ENCODE measurements around the gene KLK5.
"Not testable (repeated sequence)": the region's sequence is repeated elsewhere in the genome, so short reads cannot be mapped to it uniquely, and the experiment has no call there.

The KLK5 gene

DNA sequence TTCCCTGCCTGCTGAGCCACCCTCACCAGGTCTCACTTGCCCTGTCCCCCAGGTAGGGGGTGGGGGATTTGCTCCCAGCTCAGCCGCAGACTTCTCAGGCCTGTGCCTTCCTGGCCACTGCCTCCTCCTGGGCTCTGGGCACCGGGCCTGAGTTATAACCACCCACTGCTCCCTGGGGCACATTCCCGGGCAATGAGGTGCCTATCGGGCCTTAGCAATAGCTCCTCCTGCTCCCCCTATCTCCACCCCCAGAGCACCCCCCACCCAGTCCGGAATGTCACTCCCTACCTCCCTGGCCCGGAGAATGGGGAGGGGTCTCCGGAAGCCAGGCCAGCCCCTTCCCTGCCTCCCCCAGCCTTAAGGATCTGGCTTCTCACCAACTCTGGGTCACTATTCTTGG lies at the start of gene KLK5:
Gene KLK5, minus strand, starts transcription at position 129 of the 400 bp plus-strand sequence. CDS start 381 bp downstream, outside the sequence.
- no peak for DNase-seq

- no peak for DNase-seq
Measured at GRCh38 chr19:51002089-51002532, 49.3 kb upstream of the KLK5 start.

GRCh38 chr19:51001515-51001914 lies 48.7 kb upstream of the KLK5 start, which contains the start of gene KLK8:
Gene KLK8, minus strand, starts transcription at chr19:51001604. Its CDS starts 437 bp downstream, at chr19:51001167.
- DNase-seq = no peak

DNA sequence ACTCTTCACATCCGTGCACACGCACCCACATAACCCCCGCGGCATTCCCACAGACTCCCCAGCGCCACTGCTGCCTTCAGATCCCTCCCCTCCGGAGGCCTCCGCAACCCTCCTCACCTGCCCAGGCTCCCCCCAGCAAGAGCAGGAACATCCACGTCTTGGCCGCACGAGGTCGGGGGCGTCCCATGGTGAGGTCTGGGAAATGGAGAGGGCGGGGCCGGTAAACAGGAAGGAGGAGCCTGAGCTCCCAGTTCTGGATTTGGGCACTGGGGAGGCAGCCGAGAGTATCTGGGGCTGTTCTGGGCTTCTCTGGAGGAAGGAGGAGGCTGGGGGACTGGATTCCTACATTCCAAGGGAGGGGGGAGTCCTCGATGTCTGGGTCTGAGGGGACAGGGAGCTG lies 48.1 kb upstream of the KLK5 start:
- no peak for DNase-seq

GRCh38 chr19:51000426-51000825 lies 47.6 kb upstream of the KLK5 start:
- no peak for DNase-seq

- no peak for DNase-seq
Measured at GRCh38 chr19:50998686-50999085, 45.8 kb upstream of the KLK5 start.

- no peak for DNase-seq
Measured at GRCh38 chr19:50998061-50998460, 45.2 kb upstream of the KLK5 start.

DNA sequence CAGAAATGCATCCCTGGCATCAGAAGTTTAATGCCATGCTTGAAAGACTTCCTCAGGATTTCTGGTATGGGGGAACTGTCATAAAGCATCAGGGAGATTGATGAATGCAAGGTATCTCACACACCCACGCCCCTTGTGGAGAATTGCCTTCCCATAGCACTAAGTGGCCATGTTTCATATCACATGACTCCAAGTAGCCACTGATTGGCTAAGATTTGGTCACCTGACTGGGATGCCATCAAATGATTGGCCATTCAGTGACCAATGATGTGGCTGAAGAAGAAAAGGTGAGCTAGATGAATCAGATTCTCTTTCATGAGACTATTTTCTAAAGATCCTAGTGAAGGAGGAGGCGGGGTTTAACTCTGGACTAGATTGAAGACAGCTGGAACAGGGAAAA lies 41.3 kb upstream of the KLK5 start:
- DNase-seq = no peak

- no peak for DNase-seq
Measured at GRCh38 chr19:50992666-50993035, 39.8 kb upstream of the KLK5 start.

DNA sequence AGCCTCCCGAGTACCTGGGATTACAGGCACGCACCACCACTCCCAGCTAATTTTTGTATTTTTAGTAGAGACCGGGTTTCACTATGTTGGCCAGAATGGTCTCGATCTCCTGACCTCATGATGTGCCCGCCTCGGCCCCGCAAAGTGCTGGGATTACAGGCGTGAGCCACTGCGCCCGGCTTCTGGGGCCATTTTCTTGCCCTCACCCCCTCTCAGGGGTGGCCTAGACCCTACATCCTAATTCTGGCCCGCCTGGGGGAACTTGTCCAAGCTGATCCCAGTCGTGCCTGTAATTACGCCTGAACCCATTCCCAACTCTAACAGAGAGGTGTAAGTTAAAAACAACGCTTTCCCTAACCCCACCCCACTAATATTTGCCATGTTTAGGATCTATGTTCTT lies 31.6 kb upstream of the KLK5 start:
- not testable (repeated sequence) for DNase-seq

DNA sequence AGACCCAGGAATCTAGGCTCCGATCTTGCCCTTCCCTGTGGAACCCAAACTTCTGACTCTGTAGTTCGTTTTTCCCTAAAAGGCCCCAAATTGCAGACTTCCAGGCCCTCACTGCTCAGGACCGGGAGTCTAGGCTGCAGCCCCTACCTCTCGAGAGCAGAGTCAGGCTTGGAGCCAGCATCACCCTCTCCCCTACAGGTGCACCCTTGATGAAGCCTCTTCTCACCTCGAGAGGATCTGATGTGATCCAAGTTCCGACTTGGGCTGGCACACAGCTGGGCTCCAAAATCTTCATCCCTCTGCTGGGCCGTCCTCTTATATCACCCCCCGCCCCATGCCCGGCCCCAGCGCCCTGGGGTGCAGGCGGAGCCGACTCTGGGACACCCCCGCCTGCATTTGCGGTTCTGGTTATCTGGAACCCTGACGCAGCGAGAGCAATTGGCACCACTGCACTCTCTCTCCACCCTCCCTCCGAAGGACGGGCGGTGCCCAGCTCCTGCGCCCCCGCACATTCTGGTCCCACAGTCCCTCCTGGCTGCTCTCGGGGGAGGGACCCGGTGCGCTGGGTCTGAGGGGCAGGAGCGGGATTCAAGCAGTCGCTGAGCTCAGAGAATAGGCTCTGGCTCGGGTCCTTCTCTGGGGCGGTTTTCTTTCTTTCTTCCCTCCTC lies 30.9 kb upstream of the KLK5 start, which contains the start of gene KLK7:
Gene KLK7, minus strand, starts transcription at position 293 of the 668 bp plus-strand sequence. CDS start 1,518 bp downstream, outside the sequence.
- no peak for DNase-seq

DNA sequence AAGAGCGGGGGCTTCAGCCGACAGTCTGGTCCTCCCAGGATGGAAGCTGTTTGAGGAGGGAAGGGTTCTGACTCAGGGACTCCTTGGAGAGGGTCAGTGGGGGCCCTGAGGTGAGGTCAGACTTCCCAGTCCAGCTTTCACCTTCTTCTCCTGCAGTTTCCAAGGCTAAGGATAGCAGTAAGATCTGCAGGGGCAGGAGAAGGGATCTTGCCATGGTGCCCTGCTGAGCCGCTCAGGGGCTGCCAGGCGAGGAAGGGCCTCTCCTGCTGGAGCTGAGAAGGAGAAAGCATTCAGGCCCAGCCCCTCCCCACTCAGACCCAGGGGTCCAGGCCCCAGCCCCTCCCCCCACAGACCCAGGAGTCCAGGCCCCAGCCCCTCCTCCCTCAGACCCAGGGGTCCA lies 29.3 kb upstream of the KLK5 start:
- DNase-seq = no peak

- no peak for DNase-seq
Measured at GRCh38 chr19:50981587-50982146, 28.8 kb upstream of the KLK5 start.

DNA sequence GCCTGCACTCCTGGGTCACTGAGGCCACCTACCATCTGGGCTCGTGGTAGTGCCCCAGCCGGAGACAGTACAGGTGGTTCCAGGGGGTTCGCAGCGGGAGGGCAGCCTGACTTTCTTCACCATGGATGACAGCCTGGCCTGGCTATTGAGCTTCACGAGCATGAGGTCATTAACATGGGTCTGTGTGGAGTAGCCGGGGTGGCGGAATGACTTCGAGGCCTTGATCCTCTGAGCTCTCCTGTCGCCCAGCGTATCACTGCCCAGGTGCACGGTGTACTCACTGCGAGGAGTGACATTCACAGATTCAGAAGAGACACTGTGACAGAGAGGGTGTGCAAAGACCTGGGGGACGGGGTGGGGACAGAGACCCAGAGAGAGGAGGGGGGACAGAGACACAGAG lies 27.4 kb upstream of the KLK5 start:
- no peak for DNase-seq

DNA sequence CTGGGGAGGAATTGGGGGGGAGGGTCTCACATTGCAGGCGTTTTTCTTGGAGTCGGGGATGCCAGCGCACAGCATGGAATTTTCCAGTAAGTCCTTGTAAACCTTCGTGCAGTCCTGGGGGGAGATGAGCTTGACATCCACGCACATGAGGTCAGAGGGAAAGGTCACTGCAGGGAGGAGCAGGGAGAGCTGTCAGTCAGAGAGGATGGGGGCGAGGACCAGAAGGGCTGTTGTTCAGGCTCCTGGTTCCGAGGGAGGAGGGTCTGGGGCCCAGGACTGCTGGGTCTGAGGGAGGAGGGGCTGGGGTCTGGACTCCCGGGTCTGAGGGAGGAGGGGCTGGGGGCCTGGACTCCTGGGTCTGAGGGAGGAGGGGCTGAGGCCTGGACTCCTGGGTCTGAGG lies 26.9 kb upstream of the KLK5 start:
- DNase-seq = no peak

DNA sequence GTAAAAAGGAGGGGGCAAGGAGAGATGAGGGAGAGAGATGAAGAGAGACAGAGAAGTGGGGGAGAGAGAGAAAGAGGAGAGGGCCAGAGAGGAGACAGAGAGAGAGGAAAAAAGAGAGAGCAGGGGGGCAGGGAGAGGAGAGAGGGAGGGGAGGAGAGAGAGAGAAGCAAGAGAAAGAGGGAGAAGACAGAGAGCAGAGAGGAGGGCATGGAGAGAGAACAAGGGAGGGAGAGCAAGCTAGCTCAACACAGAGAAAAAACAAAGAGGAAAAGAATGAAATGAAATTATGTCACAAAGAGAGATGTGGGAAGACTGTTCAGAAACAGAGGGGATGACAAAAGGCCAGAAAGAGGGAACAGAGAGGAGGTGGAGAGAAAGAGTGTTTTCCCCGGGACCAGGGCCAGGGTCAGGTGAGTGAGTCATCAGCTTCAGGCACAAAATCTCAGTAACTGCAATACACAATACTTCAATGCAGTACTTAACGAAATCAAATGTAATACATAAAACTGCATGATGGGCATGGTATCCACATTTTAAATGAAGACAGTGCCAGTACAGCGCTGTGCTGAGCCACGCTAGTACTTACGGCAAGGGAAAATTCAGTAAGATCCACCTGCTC lies 26.0 kb upstream of the KLK5 start:
- DNase-seq = no peak

DNA sequence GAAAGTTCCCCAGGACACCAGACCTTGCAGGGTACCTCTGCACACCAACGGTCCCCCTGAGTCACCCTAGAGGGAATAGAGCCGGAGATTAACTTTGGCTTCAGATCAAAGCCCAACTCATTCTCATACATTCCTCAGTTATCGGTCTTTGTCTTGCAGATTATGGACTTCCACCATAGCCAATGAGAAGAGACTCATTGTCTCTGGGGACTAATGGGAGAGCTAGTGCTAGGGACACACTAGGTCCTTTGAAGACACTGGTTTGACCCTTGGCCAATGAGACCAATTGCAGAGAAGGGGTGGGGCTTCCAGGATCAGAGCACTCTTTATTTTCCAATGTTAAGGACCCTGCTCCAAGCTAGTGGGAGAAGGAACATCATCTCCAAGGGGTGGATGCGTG lies 24.8 kb upstream of the KLK5 start:
- DNase-seq = no peak

- no peak for DNase-seq
Measured at GRCh38 chr19:50975766-50976165, 22.9 kb upstream of the KLK5 start.

DNA sequence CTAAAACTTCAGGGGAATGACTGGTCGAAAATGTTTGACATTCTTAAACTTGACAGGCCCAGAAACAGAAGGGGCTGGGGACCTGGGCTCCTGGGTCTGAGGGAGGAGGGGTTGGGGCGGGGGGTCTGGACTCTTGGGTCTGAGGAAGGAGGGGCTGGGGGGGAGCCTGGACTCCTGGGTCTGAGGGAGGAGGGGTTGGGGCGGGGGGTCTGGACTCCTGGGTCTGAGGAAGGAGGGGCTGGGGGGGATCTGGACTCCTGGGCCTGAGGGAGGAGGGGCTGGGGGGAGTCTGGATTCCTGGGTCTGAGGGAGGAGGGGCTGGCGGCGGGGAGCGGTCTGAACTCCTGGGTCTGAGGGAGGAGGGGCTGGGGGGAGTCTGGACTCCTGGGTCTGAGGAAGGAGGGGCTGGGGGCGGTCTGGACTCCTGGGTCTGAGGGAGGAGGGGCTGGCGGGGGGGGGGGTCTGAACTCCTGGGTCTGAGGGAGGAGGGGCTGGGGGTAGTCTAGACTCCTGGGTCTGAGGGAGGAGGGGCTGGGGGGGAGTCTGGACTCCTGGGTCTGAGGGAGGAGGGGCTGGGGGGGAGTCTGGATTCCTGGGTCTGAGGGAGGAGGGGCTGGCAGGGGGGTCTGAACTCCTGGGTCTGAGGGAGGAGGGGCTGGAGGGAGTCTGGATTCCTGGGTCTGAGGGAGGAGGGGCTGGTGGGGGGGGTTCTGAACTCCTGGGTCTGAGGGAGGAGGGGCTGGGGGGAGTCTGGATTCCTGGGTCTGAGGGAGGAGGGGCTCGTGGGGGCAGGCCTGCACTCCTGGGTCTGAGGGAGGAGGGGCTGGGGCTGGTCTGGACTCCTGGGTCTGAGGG lies 22.1 kb upstream of the KLK5 start:
- no peak for DNase-seq

- DNase-seq = no peak
Measured at GRCh38 chr19:50972795-50973376, 20.0 kb upstream of the KLK5 start.

- not testable (repeated sequence) for DNase-seq
Measured at GRCh38 chr19:50969810-50970209, 17.0 kb upstream of the KLK5 start.

DNA sequence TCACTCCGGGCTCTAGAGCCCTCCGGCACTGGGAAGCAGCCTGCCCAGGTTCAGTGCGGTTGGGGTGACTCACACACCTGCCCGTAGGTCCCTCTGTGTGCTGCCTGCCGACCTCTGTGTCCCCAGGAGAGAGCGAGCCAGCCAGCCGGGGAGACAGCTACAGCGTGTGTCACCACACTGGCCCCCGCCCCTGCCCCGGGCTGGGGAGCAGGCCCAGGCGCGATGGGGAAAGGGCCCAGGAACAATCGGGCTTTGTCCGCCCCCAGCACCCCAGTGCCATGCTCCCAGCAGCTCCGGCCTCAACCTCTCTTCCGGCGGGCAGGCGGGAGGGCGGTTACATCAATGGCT lies 16.5 kb upstream of the KLK5 start, which contains the start of gene KLK6:
Gene KLK6, minus strand, starts transcription at position 179 of the 348 bp plus-strand sequence. CDS start 1,487 bp downstream, outside the sequence.
- no peak for DNase-seq

All from activated gamma-delta T cell treated with Interleukin-2 at 50 U/mL for 16 hours (primary cell).